ENCODE results near the gene IBA57.
A peak's percentile ranks its signal among the peaks of the same experiment; 100 is the strongest.

IBA57 gene

GRCh38 chr1:228194921-228195812, 29.6 kb downstream of the IBA57 start:
- no peak for DNase-seq

DNA sequence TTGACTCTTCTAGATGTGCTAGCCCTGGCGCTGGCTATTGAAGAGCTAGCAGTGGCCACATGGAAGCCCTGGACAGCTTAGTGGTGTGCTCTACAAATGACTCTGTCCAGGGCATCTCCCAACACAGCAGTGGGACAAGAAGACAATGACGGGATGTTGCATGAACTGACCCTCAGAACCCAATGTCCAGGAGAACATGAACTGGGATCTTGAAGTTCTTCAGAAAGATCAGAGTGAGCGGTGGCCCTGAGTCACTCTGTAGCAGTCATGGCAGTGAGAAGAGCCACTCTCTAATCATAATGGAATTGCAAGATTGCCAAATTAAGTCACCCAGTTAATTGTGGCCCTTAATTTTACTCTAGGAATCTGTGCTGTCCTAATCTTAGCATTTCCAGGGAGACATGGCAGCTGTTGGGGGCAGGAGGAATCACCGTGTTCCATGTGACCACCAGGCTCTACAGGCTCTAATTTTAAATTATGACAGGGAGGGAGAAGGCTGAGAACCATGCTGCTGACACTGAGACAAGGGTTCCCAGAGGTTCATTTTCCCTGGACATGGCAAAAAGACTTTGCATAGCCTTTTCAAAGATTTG, 32.0 kb downstream of the IBA57 start:
- DNase-seq, result no peak

DNA sequence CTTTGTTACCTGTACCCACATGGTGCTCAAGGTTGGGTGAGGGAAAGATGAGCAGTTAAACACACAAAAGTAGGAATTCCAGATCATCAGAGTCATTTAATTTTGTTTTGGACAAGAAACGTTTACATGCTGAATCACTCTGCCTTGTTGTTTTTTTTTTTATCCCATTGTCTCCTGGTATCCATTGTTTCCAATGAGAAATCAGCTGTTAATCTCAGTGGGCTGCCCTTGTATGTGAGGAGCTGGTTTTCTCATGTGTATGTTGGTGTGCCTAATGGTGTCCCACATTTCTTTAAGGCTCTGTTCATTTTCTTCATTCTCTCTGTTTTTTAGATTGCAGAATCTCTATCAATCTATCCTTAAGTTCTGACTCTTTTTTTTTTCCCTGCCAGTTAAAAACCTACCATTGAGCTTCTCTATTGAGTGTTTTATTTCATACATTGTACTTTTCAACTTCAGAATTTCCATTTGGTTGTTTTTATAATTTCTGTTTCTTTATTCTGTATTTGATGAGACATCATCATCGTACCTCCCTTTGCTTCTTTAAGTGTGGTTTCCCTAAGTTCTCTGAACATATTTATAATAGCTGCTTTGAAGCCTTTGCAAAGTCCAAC, 33.5 kb downstream of the IBA57 start:
- DNase-seq, result no peak

- no peak for DNase-seq
Observed at GRCh38 chr1:228204958-228205357, 39.4 kb downstream of the IBA57 start.

GRCh38 chr1:228205526-228206436, 40.2 kb downstream of the IBA57 start:
- DNase-seq, result no peak

- DNase-seq, result no peak
Observed at GRCh38 chr1:228206582-228207351, 41.2 kb downstream of the IBA57 start.

GRCh38 chr1:228207381-228207810, 41.8 kb downstream of the IBA57 start:
- DNase-seq, result no peak

- DNase-seq, result no peak
Observed at GRCh38 chr1:228207851-228208821, 42.5 kb downstream of the IBA57 start, which contains the start of gene OBSCN. OBSCN (plus strand) TSS chr1:228208044; CDS start chr1:228211784, 3,740 bp downstream.

DNA sequence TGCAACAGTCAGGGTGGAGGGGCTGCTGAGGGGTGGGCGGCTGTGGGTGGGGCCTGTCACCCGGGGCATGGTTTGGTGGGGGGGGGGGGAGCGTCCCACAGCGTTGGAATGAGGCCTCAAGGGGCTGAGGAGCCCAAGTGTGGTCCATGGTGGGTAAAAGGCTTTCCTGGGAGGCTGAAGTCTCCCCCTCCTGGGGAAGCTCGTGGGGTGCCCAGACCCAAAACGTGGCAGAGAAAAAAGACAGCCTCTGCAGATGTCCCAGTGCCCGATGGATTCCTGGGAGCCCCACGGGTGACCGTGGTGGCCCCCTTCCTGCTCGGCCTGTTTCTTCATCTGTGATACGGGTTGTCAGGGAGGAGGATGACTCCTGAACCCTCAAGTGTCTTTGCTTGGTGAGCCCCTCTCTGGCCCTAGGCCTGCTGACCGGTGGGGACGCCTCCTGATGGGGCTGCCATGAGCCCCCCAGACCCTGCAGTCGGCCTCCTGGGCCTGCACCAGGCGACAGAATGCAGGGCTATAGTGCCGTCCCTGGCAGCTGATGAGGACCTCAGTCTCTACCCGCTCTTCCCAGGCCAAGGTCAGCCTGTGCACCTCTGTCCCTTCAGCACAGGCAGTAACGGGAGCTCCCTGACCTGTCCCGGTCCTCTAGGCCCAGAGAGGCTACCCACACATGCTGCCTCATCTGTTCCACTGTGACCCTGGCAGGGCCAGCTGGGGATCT, 43.4 kb downstream of the IBA57 start:
- no peak for DNase-seq

- DNase-seq, result no peak
Observed at GRCh38 chr1:228209657-228210056, 44.1 kb downstream of the IBA57 start.

- DNase-seq, result no peak
Observed at GRCh38 chr1:228210076-228210651, 44.6 kb downstream of the IBA57 start.

DNA sequence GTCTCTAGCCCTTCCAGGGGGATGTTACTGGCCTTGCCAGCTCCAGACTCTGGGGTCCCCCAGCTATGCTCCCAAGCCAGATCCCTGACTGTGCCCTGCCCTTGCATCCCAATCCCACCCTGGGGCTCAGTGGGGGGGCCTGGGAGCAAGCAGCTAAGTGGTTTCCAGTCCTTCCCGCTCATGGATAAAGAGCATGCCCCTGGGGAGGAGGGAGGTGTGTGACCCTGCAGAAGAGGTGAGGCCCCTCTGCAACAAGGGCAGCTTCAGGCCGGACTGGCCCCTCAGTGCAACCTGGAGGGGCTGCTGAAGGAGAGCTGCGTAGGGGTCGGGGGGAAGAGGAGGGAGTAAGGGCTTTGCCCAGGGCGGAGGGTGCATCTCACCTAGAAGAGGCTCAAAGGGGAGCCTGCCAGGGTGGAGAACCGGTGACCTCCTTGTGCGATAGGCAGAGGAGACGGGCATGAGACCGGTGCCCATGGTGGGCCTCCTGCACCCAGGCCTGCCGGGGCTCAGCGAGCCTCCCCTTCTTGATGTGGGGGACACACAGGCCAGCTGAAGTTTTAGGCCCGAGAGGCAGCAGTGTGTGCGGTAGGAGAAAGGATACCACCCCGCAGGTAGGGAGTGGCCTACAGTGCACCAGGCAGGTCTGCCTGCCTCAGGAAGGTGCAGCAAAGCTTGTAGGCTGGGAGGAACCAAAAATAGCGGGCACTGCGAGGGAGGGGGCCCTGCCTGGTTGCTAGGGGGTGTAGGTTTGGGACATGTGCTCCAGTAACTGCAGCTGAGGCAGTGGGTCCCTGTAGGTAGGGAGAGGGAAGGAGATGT, 45.3 kb downstream of the IBA57 start:
- DNase-seq, result no peak

DNA sequence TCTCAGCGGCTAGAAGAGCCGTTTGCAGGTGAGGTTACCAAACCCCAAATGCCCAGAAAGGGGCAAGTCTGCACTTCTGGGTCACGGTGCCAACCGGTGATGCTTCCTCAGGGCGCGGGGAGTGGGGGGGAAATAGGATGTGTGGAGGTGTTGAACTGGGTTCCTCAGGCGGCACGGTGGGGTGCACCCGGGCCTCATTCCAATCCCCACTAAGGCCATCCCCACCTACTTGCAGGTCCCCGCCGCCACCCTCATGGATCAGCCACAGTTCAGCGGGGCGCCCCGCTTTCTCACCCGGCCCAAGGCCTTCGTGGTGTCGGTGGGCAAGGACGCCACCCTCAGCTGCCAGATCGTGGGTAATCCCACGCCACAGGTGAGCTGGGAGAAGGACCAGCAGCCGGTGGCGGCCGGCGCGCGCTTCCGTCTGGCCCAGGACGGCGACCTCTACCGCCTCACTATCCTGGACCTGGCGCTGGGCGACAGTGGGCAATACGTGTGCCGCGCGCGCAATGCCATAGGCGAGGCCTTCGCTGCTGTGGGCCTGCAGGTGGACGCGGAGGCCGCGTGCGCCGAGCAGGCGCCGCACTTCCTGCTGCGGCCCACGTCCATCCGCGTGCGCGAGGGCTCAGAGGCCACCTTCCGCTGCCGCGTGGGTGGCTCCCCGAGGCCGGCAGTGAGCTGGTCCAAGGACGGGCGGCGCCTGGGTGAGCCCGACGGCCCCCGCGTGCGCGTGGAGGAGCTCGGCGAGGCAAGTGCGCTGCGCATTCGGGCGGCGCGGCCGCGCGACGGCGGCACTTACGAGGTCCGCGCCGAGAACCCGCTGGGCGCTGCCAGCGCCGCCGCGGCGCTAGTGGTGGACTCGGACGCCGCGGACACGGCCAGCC, 46.2 kb downstream of the IBA57 start:
- DNase-seq, result no peak

DNA sequence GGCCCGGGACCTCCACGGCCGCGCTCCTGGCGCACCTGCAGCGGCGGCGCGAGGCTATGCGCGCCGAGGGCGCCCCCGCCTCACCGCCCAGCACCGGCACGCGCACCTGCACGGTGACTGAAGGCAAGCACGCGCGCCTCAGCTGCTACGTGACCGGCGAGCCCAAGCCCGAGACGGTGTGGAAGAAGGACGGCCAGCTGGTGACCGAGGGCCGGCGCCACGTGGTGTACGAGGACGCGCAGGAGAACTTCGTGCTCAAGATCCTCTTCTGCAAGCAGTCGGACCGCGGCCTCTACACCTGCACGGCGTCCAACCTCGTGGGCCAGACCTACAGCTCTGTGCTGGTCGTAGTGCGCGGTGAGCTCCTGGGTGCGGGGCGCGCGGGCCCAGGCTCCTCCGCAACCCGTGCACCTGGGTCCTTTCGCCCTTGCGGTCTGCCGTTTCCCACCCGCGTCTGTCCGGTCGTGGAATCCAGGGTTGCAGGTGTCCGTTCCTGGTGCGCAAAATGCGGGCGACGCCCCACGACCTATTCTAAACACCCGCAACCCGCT, 46.9 kb downstream of the IBA57 start:
- DNase-seq, result no peak

DNA sequence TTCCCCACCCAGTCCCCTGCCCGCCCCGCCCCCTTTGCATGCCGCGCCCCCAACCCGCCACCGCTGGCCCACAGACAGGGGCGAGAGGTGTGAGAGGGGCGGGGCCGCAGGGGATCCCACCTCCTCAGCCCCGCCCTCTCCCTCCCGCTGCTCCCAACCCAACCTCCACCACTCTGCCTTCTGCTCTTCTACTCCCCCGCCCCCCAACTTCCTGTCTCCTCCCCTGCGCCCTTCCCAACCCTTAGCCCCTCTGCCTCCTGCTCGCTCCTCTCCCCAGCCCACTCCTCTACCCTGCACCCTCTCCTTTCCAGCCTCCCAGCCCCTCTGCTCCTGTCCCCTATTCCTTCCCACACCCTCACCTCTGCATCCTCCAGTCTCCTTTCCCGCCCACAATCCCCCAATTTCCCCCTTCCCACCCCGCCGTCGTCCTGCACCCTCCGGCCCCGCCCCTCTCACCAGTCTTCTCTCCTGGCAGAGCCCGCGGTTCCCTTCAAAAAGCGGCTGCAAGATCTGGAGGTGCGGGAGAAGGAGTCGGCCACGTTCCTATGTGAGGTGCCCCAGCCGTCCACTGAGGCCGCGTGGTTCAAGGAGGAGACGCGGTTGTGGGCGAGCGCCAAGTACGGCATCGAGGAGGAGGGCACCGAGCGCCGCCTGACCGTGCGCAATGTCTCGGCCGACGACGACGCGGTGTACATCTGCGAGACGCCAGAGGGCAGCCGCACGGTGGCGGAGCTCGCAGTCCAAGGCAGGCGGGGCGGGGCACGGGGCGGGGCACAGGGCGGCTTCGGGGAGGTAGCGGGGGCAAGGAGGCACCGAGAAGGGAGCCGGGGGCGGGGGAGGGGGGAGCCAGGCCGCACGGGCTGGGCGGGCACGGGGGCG, 47.6 kb downstream of the IBA57 start:
- peak; percentile 93 for DNase-seq
